SK-N-SH treated with all-trans-retinoic acid at 6 μM for 48 hours (cell line): ENCODE data around the gene CAMSAP3.

ENCODE experiments used
- ARNTL ChIP-seq: fragments of 450-650 bp; formaldehyde crosslinking; IDR thresholded peaks from 2 replicates; pipeline ENCODE4 v1.5.0; 2020; ENCODE audit warnings: low read depth, mild to moderate bottlenecking, moderate library complexity, borderline replicate concordance
- ESRRG ChIP-seq: fragments of 250-450 bp; sonication (Bioruptor Pico); IDR thresholded peaks from 2 replicates; pipeline ENCODE4 v1.6.1; 2021; ENCODE audit warnings: mild to moderate bottlenecking
- GLIS3 ChIP-seq: fragments of 250-450 bp; sonication (Bioruptor Pico); IDR thresholded peaks from 2 replicates; pipeline ENCODE4 v1.5.0; 2020; ENCODE audit warnings: mild to moderate bottlenecking, moderate library complexity
- RARB ChIP-seq: fragments of 250-450 bp; sonication (Bioruptor Pico); IDR thresholded peaks from 2 replicates; pipeline ENCODE4 v1.8.0; 2021; ENCODE audit warnings: mild to moderate bottlenecking, moderate library complexity
- TOX ChIP-seq: fragments of 250-450 bp; sonication (Bioruptor Pico); IDR thresholded peaks from 2 replicates; pipeline ENCODE4 v1.8.0; 2021; ENCODE audit warnings: mild to moderate bottlenecking, moderate library complexity, borderline replicate concordance
- ZFP30 ChIP-seq: fragments of 450-650 bp; formaldehyde crosslinking; IDR thresholded peaks from 2 replicates; pipeline ENCODE4 v1.5.0; 2022; ENCODE audit warnings: mild to moderate bottlenecking, moderate library complexity
- ZNF565 ChIP-seq: fragments of 450-650 bp; formaldehyde crosslinking; conservative IDR thresholded peaks from 2 replicates; pipeline ENCODE4 v1.5.0; 2020; ENCODE audit warnings: low read depth, mild to moderate bottlenecking, moderate library complexity
- TF ChIP-seq, protein P1 (sequence below): fragments of 250-450 bp; sonication (Bioruptor Pico); IDR thresholded peaks from 2 replicates; pipeline ENCODE4 v1.5.0; 2020; ENCODE audit warnings: mild to moderate bottlenecking, moderate library complexity
- TF ChIP-seq, protein P2 (sequence below): fragments of 250-450 bp; sonication (Bioruptor Pico); IDR thresholded peaks from 2 replicates; pipeline ENCODE4 v1.5.1; 2021; ENCODE audit warnings: mild to moderate bottlenecking, moderate library complexity

DNA sequence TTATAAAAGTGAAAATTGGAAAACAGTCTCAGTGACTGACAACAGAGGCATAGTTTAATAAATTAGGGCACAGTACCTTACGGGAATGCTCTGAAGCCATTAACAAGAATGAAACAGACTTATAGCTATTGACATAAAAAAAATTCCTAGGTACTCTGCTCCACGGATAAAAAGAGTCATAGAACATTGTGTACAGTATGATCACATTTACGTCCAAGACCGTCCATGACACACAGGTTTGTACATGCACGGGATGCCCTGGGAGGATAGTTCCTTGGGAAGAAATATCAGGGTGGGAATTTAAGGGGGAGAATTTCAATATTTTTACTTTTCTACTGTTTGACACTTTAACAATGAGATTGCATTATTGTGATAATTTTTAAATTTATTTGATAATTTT lies 24.9 kb upstream of the CAMSAP3 start:
- TF ChIP-seq RARB (CRISPR knock-in tag) = no peak
- TF ChIP-seq ESRRG = no peak
- TF ChIP-seq, protein P1, sequence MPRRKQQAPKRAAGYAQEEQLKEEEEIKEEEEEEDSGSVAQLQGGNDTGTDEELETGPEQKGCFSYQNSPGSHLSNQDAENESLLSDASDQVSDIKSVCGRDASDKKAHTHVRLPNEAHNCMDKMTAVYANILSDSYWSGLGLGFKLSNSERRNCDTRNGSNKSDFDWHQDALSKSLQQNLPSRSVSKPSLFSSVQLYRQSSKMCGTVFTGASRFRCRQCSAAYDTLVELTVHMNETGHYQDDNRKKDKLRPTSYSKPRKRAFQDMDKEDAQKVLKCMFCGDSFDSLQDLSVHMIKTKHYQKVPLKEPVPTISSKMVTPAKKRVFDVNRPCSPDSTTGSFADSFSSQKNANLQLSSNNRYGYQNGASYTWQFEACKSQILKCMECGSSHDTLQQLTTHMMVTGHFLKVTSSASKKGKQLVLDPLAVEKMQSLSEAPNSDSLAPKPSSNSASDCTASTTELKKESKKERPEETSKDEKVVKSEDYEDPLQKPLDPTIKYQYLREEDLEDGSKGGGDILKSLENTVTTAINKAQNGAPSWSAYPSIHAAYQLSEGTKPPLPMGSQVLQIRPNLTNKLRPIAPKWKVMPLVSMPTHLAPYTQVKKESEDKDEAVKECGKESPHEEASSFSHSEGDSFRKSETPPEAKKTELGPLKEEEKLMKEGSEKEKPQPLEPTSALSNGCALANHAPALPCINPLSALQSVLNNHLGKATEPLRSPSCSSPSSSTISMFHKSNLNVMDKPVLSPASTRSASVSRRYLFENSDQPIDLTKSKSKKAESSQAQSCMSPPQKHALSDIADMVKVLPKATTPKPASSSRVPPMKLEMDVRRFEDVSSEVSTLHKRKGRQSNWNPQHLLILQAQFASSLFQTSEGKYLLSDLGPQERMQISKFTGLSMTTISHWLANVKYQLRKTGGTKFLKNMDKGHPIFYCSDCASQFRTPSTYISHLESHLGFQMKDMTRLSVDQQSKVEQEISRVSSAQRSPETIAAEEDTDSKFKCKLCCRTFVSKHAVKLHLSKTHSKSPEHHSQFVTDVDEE (CRISPR knock-in tag) = no peak
- TF ChIP-seq, protein P2, sequence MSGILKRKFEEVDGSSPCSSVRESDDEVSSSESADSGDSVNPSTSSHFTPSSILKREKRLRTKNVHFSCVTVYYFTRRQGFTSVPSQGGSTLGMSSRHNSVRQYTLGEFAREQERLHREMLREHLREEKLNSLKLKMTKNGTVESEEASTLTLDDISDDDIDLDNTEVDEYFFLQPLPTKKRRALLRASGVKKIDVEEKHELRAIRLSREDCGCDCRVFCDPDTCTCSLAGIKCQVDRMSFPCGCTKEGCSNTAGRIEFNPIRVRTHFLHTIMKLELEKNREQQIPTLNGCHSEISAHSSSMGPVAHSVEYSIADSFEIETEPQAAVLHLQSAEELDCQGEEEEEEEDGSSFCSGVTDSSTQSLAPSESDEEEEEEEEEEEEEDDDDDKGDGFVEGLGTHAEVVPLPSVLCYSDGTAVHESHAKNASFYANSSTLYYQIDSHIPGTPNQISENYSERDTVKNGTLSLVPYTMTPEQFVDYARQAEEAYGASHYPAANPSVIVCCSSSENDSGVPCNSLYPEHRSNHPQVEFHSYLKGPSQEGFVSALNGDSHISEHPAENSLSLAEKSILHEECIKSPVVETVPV (CRISPR knock-in tag) = no peak
- no peak for TF ChIP-seq TOX (CRISPR knock-in tag)
- TF ChIP-seq ZNF565 (CRISPR knock-in tag) = no peak
- TF ChIP-seq ARNTL = no peak
- no peak for TF ChIP-seq GLIS3 (CRISPR knock-in tag)
- no peak for TF ChIP-seq ZFP30
